HG03039 (cell line): ENCODE measurements around the gene ZNF283.
"Not testable (repeated sequence)": the region's sequence is repeated elsewhere in the genome, so short reads cannot be mapped to it uniquely, and the experiment has no call there.

Experiments used
- ATAC-seq: cut with Tn5 transposase; IDR thresholded peaks from one replicate; pipeline ENCODE4 v1.9.1; 2021; ENCODE audit warnings: mild to moderate bottlenecking, moderate library complexity; ENCODE audit not compliant: unreplicated experiment

ZNF283 gene

GRCh38 chr19:43847884-43848283 is 20.8 kb downstream of the ZNF283 start:
- no peak for ATAC-seq

DNA sequence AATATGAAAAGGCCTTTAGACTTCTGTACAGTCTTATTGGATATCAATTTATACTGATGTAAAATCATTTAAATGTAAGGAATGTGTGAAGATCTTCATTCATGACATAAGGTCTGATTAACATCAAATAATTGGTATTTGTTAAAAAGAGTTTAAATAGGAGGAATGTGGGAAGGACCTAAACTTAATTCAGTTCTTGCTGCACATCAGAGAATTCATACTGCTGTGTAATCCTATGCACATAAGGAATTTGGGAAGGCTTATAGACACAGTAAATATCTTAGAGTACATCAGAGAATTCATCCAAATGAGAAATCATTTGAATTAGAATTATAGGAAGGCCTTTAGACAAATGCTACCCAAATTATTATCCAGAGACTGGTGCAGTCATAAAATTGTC is 21.7 kb downstream of the ZNF283 start:
- ATAC-seq: no peak

DNA sequence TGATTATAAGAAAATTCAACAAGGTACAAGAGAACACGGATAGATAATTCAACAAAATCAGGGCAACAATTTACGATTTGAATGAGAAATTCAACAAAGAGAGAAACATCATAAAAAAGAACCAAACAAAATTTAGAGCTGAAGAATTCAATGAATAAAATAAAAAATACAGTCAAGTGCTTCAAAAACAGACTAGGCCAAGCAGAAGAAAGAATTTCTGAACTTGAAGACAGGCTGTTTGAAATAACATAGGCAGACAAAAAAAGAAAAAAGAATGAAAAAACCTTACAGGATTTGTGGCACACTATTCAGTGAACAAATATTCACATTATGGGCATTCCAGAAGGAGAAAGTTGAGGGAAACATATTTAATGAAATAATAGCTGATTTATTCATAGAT is 31.1 kb downstream of the ZNF283 start:
- no peak for ATAC-seq

DNA sequence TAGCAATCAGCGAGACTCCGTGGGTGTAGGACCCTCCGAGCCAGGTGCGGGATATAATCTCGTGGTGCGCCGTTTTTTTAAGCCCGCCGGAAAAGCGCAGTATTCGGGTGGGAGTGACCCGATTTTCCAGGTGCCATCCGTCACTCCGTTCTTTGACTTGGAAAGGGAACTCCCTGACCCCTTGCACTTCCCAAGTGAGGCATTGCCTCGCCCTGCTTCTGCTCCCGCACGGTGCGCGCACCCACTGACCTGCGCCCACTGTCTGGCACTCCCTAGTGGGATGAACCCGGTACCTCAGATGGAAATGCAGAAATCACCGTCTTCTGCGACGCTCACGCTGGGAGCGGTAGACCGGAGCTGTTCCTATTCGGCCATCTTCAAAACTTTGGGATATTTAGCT is 39.8 kb downstream of the ZNF283 start:
- ATAC-seq: not testable (repeated sequence)

DNA sequence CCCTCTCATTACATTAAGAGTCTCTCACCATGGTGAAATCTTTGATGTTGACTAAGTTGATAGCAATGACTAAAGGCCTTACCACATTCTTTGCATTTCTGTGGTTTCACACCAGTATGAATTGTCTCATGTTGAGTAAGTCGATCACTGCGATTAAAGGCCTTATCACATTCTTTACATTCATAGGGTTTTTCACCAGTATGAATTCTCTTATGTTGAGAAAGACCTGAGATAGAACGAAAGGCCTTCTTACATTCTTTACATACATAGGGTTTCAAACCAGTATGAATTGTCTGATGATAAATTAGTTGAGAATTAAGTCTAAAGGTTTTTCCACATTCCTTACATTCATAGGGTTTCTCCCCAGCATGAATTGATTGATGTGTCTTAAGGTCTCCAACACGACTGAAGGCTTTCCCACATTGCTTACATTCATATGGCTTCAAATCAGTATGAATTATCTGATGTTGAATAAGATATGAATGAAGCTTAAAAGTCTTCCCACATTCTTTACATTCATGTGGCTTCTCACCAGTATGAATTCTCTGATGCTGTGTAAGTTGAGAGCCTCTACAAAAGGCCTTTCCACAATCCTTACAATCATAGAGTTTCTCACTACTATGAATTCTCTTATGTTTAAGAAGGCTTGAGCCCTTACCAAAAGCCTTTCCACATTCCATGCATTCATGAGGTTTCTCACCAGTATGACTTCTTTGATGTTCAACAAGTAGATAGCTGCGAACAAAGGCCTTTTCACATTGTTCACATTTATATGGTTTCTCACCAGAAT is 45.6 kb downstream of the ZNF283 start:
- ATAC-seq: no peak

GRCh38 chr19:43880483-43880882 is 53.4 kb downstream of the ZNF283 start:
- ATAC-seq: no peak

GRCh38 chr19:43883864-43884263 is 56.7 kb downstream of the ZNF283 start, which contains the start of gene ZNF404:
Gene ZNF404, minus strand, starts transcription at chr19:43883964.
- ATAC-seq: no peak

GRCh38 chr19:43895727-43896308 is 68.7 kb downstream of the ZNF283 start:
- ATAC-seq: no peak
